Measurements from ENCODE around the gene SFTPA2.
"Not testable (repeated sequence)": the region's sequence is repeated elsewhere in the genome, so short reads cannot be mapped to it uniquely, and the experiment has no call there.

Gene SFTPA2

GRCh38 chr10:79560160-79560709 lies at the start of gene SFTPA2:
SFTPA2 (minus strand) TSS chr10:79560407; CDS start chr10:79559483, 924 bp downstream.
- Mint-ChIP-seq H3K27ac (no peak within 1 kb of the TSS), H3K4me1 (peaks cover 10% of the 10 kb centered on the region), H3K9me3 (no peaks in the 10 kb centered on the region), H3K4me3 (no peak within 1 kb of the TSS), H3K36me3 (no peaks in the 10 kb centered on the region)
- DNase-seq (ENCODE audit: low spot score in 2 of 2) (no peak), ATAC-seq (no peak)

- Mint-ChIP-seq H3K4me3 (no peak overlapping the region), H3K36me3 (no peaks in the 10 kb centered on the region), H3K9me3 (no peaks in the 10 kb centered on the region), H3K27ac (no peak overlapping the region), H3K4me1 (peaks cover 6% of the 10 kb centered on the region)
- peak; percentile 53 for ATAC-seq
- DNase-seq (ENCODE audit: low spot score in 2 of 2): peak in 1 of 2 donors; percentile 74
Measured at GRCh38 chr10:79608505-79609375, 48.5 kb upstream of the SFTPA2 start.

- Mint-ChIP-seq H3K9me3 (no peaks in the 10 kb centered on the region), H3K36me3 (no peaks in the 10 kb centered on the region), H3K27ac (no peak overlapping the region), H3K4me1 (peaks cover 6% of the 10 kb centered on the region), H3K4me3 (no peak overlapping the region)
- DNase-seq (ENCODE audit: low spot score in 2 of 2) (no peak), ATAC-seq (no peak)
Measured at GRCh38 chr10:79605308-79605707, 45.1 kb upstream of the SFTPA2 start.

- Mint-ChIP-seq H3K4me1 (peaks cover 6% of the 10 kb centered on the region), H3K27ac (no peak overlapping the region), H3K9me3 (no peaks in the 10 kb centered on the region), H3K36me3 (no peaks in the 10 kb centered on the region), H3K4me3 (no peak overlapping the region)
- DNase-seq (ENCODE audit: low spot score in 2 of 2): no peak
- no peak for ATAC-seq
Measured at GRCh38 chr10:79604294-79604693, 44.1 kb upstream of the SFTPA2 start.

GRCh38 chr10:79602953-79603352 lies 42.7 kb upstream of the SFTPA2 start:
- Mint-ChIP-seq H3K4me1 (no peaks in the 10 kb centered on the region), H3K36me3 (no peaks in the 10 kb centered on the region), H3K27ac (no peak overlapping the region), H3K9me3 (peaks cover 3% of the 10 kb centered on the region), H3K4me3 (no peak overlapping the region)
- ATAC-seq (peak; percentile 32), DNase-seq (ENCODE audit: low spot score in 2 of 2) (no peak)

GRCh38 chr10:79601939-79602338 lies 41.7 kb upstream of the SFTPA2 start:
- H3K4me3 Mint-ChIP-seq: no peak overlapping the region
- peaks cover 7% of the 10 kb centered on the region for H3K9me3 Mint-ChIP-seq
- H3K36me3 Mint-ChIP-seq: no peaks in the 10 kb centered on the region
- no peak overlapping the region for H3K27ac Mint-ChIP-seq
- no peaks in the 10 kb centered on the region for H3K4me1 Mint-ChIP-seq
- no peak for DNase-seq (ENCODE audit: low spot score in 2 of 2)
- ATAC-seq: no peak

GRCh38 chr10:79599644-79600043 lies 39.4 kb upstream of the SFTPA2 start:
- not testable (repeated sequence) for DNase-seq (ENCODE audit: low spot score in 2 of 2); H3K4me1 Mint-ChIP-seq; H3K27ac Mint-ChIP-seq

GRCh38 chr10:79595510-79595909 lies 35.3 kb upstream of the SFTPA2 start:
- ATAC-seq (no peak), DNase-seq (ENCODE audit: low spot score in 2 of 2) (no peak)
- Mint-ChIP-seq H3K27ac (no peak overlapping the region), H3K36me3 (no peaks in the 10 kb centered on the region), H3K9me3 (peaks cover 7% of the 10 kb centered on the region), H3K4me1 (no peaks in the 10 kb centered on the region), H3K4me3 (no peak overlapping the region)

More at GRCh38 chr10:79599644-79600043, 39.4 kb upstream of the SFTPA2 start:
- not testable (repeated sequence) for H3K9me3 Mint-ChIP-seq, ATAC-seq, H3K4me3 Mint-ChIP-seq, H3K36me3 Mint-ChIP-seq

GRCh38 chr10:79594565-79594964 lies 34.4 kb upstream of the SFTPA2 start:
- H3K36me3 Mint-ChIP-seq; H3K4me3 Mint-ChIP-seq; DNase-seq (ENCODE audit: low spot score in 2 of 2); H3K27ac Mint-ChIP-seq; H3K9me3 Mint-ChIP-seq; H3K4me1 Mint-ChIP-seq: not testable (repeated sequence)
- ATAC-seq: peak; percentile 8

GRCh38 chr10:79593377-79593776 lies 33.2 kb upstream of the SFTPA2 start:
- Mint-ChIP-seq H3K4me3 (no peak overlapping the region), H3K27ac (no peak overlapping the region), H3K9me3 (peaks cover 7% of the 10 kb centered on the region), H3K4me1 (no peaks in the 10 kb centered on the region), H3K36me3 (no peaks in the 10 kb centered on the region)
- no peak for ATAC-seq
- no peak for DNase-seq (ENCODE audit: low spot score in 2 of 2)

GRCh38 chr10:79588800-79589199 lies 28.6 kb upstream of the SFTPA2 start:
- H3K9me3 Mint-ChIP-seq: no peaks in the 10 kb centered on the region

GRCh38 chr10:79586933-79587332 lies 26.7 kb upstream of the SFTPA2 start:
- H3K4me1 Mint-ChIP-seq: no peaks in the 10 kb centered on the region
- H3K27ac Mint-ChIP-seq: no peak overlapping the region
- ATAC-seq: no peak
- H3K4me3 Mint-ChIP-seq: no peak overlapping the region
- H3K9me3 Mint-ChIP-seq: no peaks in the 10 kb centered on the region
- no peak for DNase-seq (ENCODE audit: low spot score in 2 of 2)
- no peaks in the 10 kb centered on the region for H3K36me3 Mint-ChIP-seq

More at GRCh38 chr10:79588800-79589199, 28.6 kb upstream of the SFTPA2 start:
- no peaks in the 10 kb centered on the region for H3K4me1 Mint-ChIP-seq
- H3K36me3 Mint-ChIP-seq: no peaks in the 10 kb centered on the region
- no peak for DNase-seq (ENCODE audit: low spot score in 2 of 2)
- no peak overlapping the region for H3K27ac Mint-ChIP-seq
- no peak for ATAC-seq
- H3K4me3 Mint-ChIP-seq: no peak overlapping the region

GRCh38 chr10:79585870-79586527 lies 25.8 kb upstream of the SFTPA2 start:
- H3K27ac Mint-ChIP-seq: no peak overlapping the region
- no peak overlapping the region for H3K4me3 Mint-ChIP-seq
- no peak for DNase-seq (ENCODE audit: low spot score in 2 of 2)
- H3K36me3 Mint-ChIP-seq: no peaks in the 10 kb centered on the region
- ATAC-seq: no peak
- no peaks in the 10 kb centered on the region for H3K9me3 Mint-ChIP-seq
- no peaks in the 10 kb centered on the region for H3K4me1 Mint-ChIP-seq

- H3K9me3 Mint-ChIP-seq: no peaks in the 10 kb centered on the region
- DNase-seq (ENCODE audit: low spot score in 2 of 2): no peak
- peak; percentile 61 for ATAC-seq
- no peak overlapping the region for H3K4me3 Mint-ChIP-seq
- no peaks in the 10 kb centered on the region for H3K4me1 Mint-ChIP-seq
- H3K36me3 Mint-ChIP-seq: no peaks in the 10 kb centered on the region
- H3K27ac Mint-ChIP-seq: no peak overlapping the region
Measured at GRCh38 chr10:79583488-79584024, 23.3 kb upstream of the SFTPA2 start.

GRCh38 chr10:79582954-79583353 lies 22.7 kb upstream of the SFTPA2 start:
- not testable (repeated sequence) for H3K36me3 Mint-ChIP-seq; H3K9me3 Mint-ChIP-seq; H3K4me3 Mint-ChIP-seq; H3K27ac Mint-ChIP-seq; DNase-seq (ENCODE audit: low spot score in 2 of 2); H3K4me1 Mint-ChIP-seq
- ATAC-seq: peak; percentile 42

All from stimulated activated effector memory CD8-positive, alpha-beta T cell treated with anti-CD3 and anti-CD28 coated beads, Interleukin-12 subunit alpha, Interleukin-12 subunit beta, amount 100 ng/mL, for 72 hours (primary cell).